Neural crest cell (in vitro differentiated cells): ENCODE measurements around the gene SCN7A. TPM values are rescaled to one million over a fixed set of nuclear protein-coding genes. Genes with fewer than 3 reads are reported as not detected.
"Not testable (repeated sequence)": the region's sequence is repeated elsewhere in the genome, so short reads cannot be mapped to it uniquely, and the experiment has no call there.

Experiments
- DNase-seq: peaks from one replicate; pipeline ENCODE4 v3.0.0; 2021; ENCODE audit warnings: low read depth, mixed read lengths, low spot score
- H3K27ac Mint-ChIP-seq: one replicate; pipeline ENCODE4 v1.8.0; 2021; ENCODE audit warnings: mild to moderate bottlenecking, mixed read lengths; ENCODE audit not compliant: unreplicated experiment
- H3K27me3 Mint-ChIP-seq: 2 replicates; pipeline ENCODE4 v1.8.0; 2021; ENCODE audit warnings: low read depth, mild to moderate bottlenecking, mixed read lengths
- H3K36me3 Mint-ChIP-seq: 2 replicates; pipeline ENCODE4 v1.8.0; 2021; ENCODE audit warnings: low read depth, mild to moderate bottlenecking, mixed read lengths
- H3K4me1 Mint-ChIP-seq: 2 replicates; pipeline ENCODE4 v1.8.0; 2021; ENCODE audit warnings: mixed read lengths
- H3K4me3 Mint-ChIP-seq: one replicate; pipeline ENCODE4 v1.8.0; 2021; ENCODE audit warnings: mild to moderate bottlenecking, mixed read lengths
- H3K9me3 Mint-ChIP-seq: 2 replicates; pipeline ENCODE4 v1.8.0; 2021; ENCODE audit warnings: mixed read lengths
- total RNA-seq: library from RNA; stranded (reverse); gene quantifications from 2 replicates; pipeline ENCODE4 v1.2.1, GENCODE V29; 2021
- TF ChIP-seq, protein P1 (sequence below): fragments of 200-600 bp; sonication (generic); conservative IDR thresholded peaks from 2 replicates; pipeline ENCODE4 v1.5.0; 2021; ENCODE audit warnings: antibody characterized with exemption, mild to moderate bottlenecking

The SCN7A gene
- total RNA-seq, 1 donor from 2014 or later, result 0.40 TPM

DNA sequence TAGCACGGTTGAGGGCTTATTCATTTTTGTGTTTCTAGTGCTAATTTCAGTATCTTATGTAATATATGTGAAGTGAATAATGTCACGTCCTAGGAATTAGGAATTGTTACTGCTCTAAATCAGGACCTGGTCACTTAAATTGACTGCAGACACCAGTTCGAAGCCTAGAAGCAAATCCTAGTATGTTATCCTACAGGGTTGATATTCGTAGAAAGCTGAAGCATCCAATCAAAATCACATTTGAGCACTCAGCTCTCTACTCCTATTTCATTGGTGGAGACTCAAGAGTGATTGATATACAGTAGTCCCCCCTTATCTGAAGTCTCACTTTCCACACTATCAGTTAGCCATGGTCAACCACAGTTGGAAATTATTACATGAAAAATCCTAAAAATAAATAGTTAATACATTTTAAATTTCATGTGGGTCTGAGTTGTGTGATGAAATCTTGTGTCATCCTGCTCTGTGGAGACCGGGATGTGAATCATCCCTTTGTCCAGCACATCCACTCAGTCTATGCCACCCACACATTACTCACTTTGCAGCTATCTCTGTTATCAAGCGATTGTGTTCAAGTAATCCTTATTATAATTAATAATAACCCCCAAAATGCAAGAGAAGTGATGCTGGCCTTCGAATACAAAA is 83.1 kb downstream of the SCN7A start:
- Mint-ChIP-seq H3K4me1 (peaks cover 4% of the 10 kb centered on the region), H3K27me3 (no peaks in the 10 kb centered on the region), H3K27ac (no peak overlapping the region), H3K9me3 (no peaks in the 10 kb centered on the region), H3K4me3 (no peak overlapping the region), H3K36me3 (no peaks in the 10 kb centered on the region)
- TF ChIP-seq, protein P1, sequence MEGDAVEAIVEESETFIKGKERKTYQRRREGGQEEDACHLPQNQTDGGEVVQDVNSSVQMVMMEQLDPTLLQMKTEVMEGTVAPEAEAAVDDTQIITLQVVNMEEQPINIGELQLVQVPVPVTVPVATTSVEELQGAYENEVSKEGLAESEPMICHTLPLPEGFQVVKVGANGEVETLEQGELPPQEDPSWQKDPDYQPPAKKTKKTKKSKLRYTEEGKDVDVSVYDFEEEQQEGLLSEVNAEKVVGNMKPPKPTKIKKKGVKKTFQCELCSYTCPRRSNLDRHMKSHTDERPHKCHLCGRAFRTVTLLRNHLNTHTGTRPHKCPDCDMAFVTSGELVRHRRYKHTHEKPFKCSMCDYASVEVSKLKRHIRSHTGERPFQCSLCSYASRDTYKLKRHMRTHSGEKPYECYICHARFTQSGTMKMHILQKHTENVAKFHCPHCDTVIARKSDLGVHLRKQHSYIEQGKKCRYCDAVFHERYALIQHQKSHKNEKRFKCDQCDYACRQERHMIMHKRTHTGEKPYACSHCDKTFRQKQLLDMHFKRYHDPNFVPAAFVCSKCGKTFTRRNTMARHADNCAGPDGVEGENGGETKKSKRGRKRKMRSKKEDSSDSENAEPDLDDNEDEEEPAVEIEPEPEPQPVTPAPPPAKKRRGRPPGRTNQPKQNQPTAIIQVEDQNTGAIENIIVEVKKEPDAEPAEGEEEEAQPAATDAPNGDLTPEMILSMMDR, result no peak
- no peak for DNase-seq

DNA sequence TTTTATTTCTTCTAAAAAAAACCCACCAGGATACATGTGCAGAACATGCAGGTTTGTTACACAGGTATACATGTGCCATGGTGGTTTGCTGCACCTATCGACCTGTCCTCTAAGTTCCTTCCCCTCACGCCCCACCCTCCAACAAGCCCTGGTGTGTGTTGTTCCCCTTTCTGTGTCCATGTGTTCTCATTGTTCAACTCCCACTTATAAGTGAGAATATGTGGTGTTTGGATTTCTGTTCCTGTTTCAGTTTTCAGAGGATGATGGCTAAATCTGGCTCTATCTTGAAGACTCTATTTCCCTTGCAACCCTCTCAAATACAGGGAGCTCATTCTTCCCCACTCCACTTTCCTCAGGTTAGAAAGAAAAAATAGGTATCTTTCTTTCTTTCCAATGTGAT is 86.3 kb downstream of the SCN7A start:
- H3K36me3 Mint-ChIP-seq, H3K4me1 Mint-ChIP-seq, H3K27me3 Mint-ChIP-seq, H3K27ac Mint-ChIP-seq, H3K9me3 Mint-ChIP-seq, H3K4me3 Mint-ChIP-seq, DNase-seq: not testable (repeated sequence)

DNA sequence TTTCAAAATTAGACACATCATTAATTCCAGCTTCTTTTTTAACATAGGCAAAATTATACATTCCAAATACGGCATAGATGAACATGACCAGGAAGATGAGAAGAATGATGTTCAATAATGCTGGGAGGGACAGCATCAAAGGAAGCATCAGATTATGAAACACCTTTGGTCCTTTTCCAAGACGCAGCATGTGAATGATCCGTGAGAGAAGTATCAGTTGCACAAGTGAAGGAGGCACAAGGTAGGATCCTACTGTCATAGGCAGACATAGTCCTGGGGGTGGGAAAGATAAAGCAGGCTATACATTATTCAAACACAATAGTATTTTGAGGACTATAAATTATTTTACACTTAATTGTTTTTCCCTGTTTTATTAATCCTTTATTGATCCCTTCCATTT is 87.7 kb downstream of the SCN7A start:
- Mint-ChIP-seq H3K9me3 (no peaks in the 10 kb centered on the region), H3K4me1 (peaks cover 2% of the 10 kb centered on the region), H3K27me3 (no peaks in the 10 kb centered on the region), H3K36me3 (no peaks in the 10 kb centered on the region), H3K27ac (no peak overlapping the region), H3K4me3 (no peak overlapping the region)
- DNase-seq, result no peak
- TF ChIP-seq, protein P1, result no peak

- H3K4me1 Mint-ChIP-seq, result no peaks in the 10 kb centered on the region
- H3K27me3 Mint-ChIP-seq, result no peaks in the 10 kb centered on the region
- H3K9me3 Mint-ChIP-seq, result no peaks in the 10 kb centered on the region
- DNase-seq, result no peak
- H3K27ac Mint-ChIP-seq, result no peak overlapping the region
- no peaks in the 10 kb centered on the region for H3K36me3 Mint-ChIP-seq
- H3K4me3 Mint-ChIP-seq, result no peak overlapping the region
- TF ChIP-seq, protein P1, result no peak
These were observed 88.5 kb downstream of the SCN7A start for GRCh38 chr2:166405569-166405926.

DNA sequence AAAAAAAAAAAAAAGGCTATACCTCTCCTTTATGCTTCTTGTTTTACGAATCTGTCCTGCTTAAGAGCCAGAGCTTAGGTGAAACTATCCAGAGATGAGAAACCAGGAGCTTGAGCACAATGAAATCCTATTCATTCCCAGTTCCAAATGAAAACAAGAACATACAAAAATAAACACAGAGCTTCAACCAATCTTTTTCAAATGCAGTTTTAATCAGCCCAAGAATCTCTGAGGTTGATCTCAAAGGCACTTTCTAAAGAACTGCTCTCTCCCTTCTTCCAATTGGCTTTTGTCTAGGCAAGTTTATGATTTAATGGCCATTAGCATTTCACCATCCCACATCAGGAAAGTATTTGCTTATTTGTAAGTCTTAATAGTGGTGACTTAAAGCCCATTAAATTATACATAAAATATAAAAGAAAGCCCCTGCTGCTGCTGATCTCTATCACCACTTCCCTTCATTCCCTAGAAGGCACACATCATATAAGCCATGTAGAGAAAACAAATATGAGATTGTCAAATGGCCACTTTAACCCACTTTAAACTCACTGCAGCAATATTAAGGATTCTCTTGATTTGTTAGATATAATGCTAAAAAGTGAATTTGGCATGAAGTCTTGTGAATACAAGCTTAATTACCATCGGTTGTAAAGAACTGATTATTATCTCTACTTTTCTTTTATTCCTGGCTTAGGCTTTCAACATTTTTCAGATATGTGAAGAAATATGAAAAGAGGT is 89.0 kb downstream of the SCN7A start:
- Mint-ChIP-seq H3K27me3 (no peaks in the 10 kb centered on the region), H3K27ac (no peak overlapping the region), H3K4me1 (no peaks in the 10 kb centered on the region), H3K4me3 (no peak overlapping the region), H3K9me3 (no peaks in the 10 kb centered on the region), H3K36me3 (no peaks in the 10 kb centered on the region)
- TF ChIP-seq, protein P1, result no peak
- no peak for DNase-seq

- H3K4me3 Mint-ChIP-seq, result no peak overlapping the region
- DNase-seq, result no peak
- TF ChIP-seq, protein P1, result no peak
- no peak overlapping the region for H3K27ac Mint-ChIP-seq
- H3K9me3 Mint-ChIP-seq, result no peaks in the 10 kb centered on the region
- H3K27me3 Mint-ChIP-seq, result no peaks in the 10 kb centered on the region
- H3K36me3 Mint-ChIP-seq, result no peaks in the 10 kb centered on the region
- no peaks in the 10 kb centered on the region for H3K4me1 Mint-ChIP-seq
These were observed 99.8 kb downstream of the SCN7A start for GRCh38 chr2:166394245-166394644.
